ENCODE data around the gene TBC1D9. TPM values are rescaled to one million over a fixed set of nuclear protein-coding genes. Genes with fewer than 3 reads are reported as not detected.

The TBC1D9 gene
- polyA plus RNA-seq, 1 of the 3 experiments (the other 2 are of a cell fraction), result 13.5 TPM

DNA sequence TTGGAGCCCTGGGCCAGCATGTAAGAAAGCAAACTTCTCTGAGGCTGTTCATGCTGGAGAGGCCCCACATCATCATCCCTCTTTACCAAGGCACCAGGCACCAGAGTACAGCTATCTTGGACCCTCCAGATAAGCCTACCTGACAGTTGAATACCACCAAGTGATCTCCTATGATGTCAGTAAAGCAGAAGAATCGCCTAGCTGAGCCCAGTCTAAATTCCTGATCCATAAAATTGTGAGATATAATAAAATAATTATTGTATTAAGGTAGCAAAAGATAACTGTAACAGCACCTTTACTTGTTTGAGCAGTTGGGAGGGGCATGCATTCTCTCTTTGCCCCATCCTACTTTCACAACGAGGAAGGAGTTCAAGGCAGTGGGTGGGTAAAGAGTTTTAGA, 184.6 kb downstream of the TBC1D9 start:
- no peaks in the 10 kb centered on the region for H3K9me2 ChIP-seq
- H3K9me3 ChIP-seq, result no peaks in the 10 kb centered on the region
- POLR2A ChIA-PET, result no interaction called here
- H3K79me2 ChIP-seq (ENCODE audit: insufficient read depth), result no peaks in the 10 kb centered on the region
- H4K20me1 ChIP-seq (ENCODE audit: insufficient read depth), result no peaks in the 10 kb centered on the region
- H3K4me2 ChIP-seq, result no peak overlapping the region
- H3K4me3 ChIP-seq (ENCODE audit: low read depth in 2 of 2, low read length in 1 of 2), result no peak overlapping the region
- H2AFZ ChIP-seq (ENCODE audit: low read depth), result no peak overlapping the region
- peaks cover 36% of the 10 kb centered on the region for H3K27me3 ChIP-seq (ENCODE audit: insufficient read depth)
- H3K9ac ChIP-seq, result no peak overlapping the region
- no peak overlapping the region for H3K27ac ChIP-seq (ENCODE audit: low read depth in 2 of 2, low read length in 1 of 2)
- H3F3A ChIP-seq (replicated peaks; ENCODE audit: insufficient read depth), result no peaks in the 10 kb centered on the region
- CTCF ChIA-PET, result no interaction called here
- no peaks in the 10 kb centered on the region for H3K36me3 ChIP-seq (replicated peaks in 1 of 2; ENCODE audit: control insufficient read depth in 1 of 2, insufficient read depth in 2 of 2, low read length in 1 of 2)
- peaks cover 0 to 7% of the 10 kb centered on the region in 2 experiments; a peak in 1 of 4 replicates for H3K4me1 ChIP-seq (ENCODE audit: control insufficient read depth in 1 of 2, insufficient read depth in 2 of 2, low read depth in 1 of 2, low read length in 1 of 2)
- DNase-seq, result no peak
- WGBS (ENCODE audit: low lambda C conversion rate), result 21% methylated on average over 2 of the region's 2 CpGs
- no peak for TF ChIP-seq NRF1 (IDR thresholded peaks at IDR 0.05; ENCODE audit: low read depth, low read length)
- TF ChIP-seq RCOR1 (IDR thresholded peaks at IDR 0.05; ENCODE audit: low read length), result no peak
- TF ChIP-seq, protein P1, sequence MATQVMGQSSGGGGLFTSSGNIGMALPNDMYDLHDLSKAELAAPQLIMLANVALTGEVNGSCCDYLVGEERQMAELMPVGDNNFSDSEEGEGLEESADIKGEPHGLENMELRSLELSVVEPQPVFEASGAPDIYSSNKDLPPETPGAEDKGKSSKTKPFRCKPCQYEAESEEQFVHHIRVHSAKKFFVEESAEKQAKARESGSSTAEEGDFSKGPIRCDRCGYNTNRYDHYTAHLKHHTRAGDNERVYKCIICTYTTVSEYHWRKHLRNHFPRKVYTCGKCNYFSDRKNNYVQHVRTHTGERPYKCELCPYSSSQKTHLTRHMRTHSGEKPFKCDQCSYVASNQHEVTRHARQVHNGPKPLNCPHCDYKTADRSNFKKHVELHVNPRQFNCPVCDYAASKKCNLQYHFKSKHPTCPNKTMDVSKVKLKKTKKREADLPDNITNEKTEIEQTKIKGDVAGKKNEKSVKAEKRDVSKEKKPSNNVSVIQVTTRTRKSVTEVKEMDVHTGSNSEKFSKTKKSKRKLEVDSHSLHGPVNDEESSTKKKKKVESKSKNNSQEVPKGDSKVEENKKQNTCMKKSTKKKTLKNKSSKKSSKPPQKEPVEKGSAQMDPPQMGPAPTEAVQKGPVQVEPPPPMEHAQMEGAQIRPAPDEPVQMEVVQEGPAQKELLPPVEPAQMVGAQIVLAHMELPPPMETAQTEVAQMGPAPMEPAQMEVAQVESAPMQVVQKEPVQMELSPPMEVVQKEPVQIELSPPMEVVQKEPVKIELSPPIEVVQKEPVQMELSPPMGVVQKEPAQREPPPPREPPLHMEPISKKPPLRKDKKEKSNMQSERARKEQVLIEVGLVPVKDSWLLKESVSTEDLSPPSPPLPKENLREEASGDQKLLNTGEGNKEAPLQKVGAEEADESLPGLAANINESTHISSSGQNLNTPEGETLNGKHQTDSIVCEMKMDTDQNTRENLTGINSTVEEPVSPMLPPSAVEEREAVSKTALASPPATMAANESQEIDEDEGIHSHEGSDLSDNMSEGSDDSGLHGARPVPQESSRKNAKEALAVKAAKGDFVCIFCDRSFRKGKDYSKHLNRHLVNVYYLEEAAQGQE (IDR thresholded peaks at IDR 0.05; ENCODE audit: low read depth, low read length), result no peak
- TF ChIP-seq, protein P2, sequence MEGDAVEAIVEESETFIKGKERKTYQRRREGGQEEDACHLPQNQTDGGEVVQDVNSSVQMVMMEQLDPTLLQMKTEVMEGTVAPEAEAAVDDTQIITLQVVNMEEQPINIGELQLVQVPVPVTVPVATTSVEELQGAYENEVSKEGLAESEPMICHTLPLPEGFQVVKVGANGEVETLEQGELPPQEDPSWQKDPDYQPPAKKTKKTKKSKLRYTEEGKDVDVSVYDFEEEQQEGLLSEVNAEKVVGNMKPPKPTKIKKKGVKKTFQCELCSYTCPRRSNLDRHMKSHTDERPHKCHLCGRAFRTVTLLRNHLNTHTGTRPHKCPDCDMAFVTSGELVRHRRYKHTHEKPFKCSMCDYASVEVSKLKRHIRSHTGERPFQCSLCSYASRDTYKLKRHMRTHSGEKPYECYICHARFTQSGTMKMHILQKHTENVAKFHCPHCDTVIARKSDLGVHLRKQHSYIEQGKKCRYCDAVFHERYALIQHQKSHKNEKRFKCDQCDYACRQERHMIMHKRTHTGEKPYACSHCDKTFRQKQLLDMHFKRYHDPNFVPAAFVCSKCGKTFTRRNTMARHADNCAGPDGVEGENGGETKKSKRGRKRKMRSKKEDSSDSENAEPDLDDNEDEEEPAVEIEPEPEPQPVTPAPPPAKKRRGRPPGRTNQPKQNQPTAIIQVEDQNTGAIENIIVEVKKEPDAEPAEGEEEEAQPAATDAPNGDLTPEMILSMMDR (IDR thresholded peaks at IDR 0.05), result no peak

Small RNAs within 50 kb of the gene (small RNA-seq; reads per million reads assigned to genes)
- gene AC108019.1 (0 reads per million in 7 experiments), gene RF00019 (0 reads per million in 7 experiments), gene RN7SL152P (0 reads per million in 7 experiments), gene RNY1P14 (0 reads per million in 7 experiments)

Other genes starting within 250 kb of the TBC1D9 start
- gene ELMOD2, start 232.2 kb downstream of the TBC1D9 start, polyA plus RNA-seq (2012; rRNA removed), result 5.0 and 7.1 TPM in 2 replicates
- not detected in 2 replicates for gene UCP1, start 187.4 kb downstream of the TBC1D9 start, polyA plus RNA-seq (2012; rRNA removed)

Measured in SK-N-SH (cell line).